Uterus (tissue), 4 donors: ENCODE data around the gene ELMO1. TPM values are rescaled to one million over a fixed set of nuclear protein-coding genes. Genes with fewer than 3 reads are reported as not detected.

Experiments used
- DNase-seq, 2 donors: peaks; one replicate each; pipeline ENCODE4 v3.0.0-alpha.2; 2019 to 2020
- H3K27ac ChIP-seq, 2 donors: fragments of 200-600 bp; sonication (generic); 1 replicate in 1 of 2; 2 replicates in 1 of 2; pipeline ENCODE4 v1.5.1; 2016 to 2018
- H3K27me3 ChIP-seq, 2 donors: fragments of 200-600 bp; sonication (generic); one replicate each; pipeline ENCODE4 v1.5.1; 2018 to 2019; ENCODE audit warnings: control low read depth in 1 of 2
- H3K36me3 ChIP-seq, 2 donors: fragments of 200-600 bp; sonication (generic); one replicate each; pipeline ENCODE4 v1.5.1; 2019; ENCODE audit warnings: control low read depth in 1 of 2
- H3K4me1 ChIP-seq, 2 donors: fragments of 200-600 bp; sonication (generic); one replicate each; pipeline ENCODE4 v1.5.1; 2018 to 2019; ENCODE audit warnings: control low read depth in 1 of 2
- H3K4me3 ChIP-seq, 2 donors: fragments of 200-600 bp; sonication (generic); 1 replicate in 1 of 2; 2 replicates in 1 of 2; pipeline ENCODE4 v1.5.1; 2018 to 2019; ENCODE audit warnings: mild to moderate bottlenecking in 1 of 2
- H3K9me3 ChIP-seq, 2 donors: fragments of 200-600 bp; sonication (generic); one replicate each; pipeline ENCODE4 v1.5.1; 2019; ENCODE audit warnings: control low read depth in 1 of 2
- POLR2A ChIP-seq, 2 donors: fragments of 450-650 bp; IDR thresholded peaks; one replicate each; pipeline ENCODE4 v1.6.1; 2016; ENCODE audit warnings: antibody characterized with exemption in 2 of 2, mild to moderate bottlenecking in 1 of 2, moderate library complexity in 1 of 2
- intact Hi-C: fragments of 100-400 bp; cut with DNase I; formaldehyde crosslinking; loops from one replicate; pipeline ENCODE4 v1.15.1; 2023; ENCODE audit warnings: low total_unique reads
- total RNA-seq, 4 donors: library from RNA; depleted of rRNA in 3 of 4; stranded (reverse); fragments of >200 nt in 3 of 4; gene quantifications; one replicate each; pipeline versions ENCODE4 v1.1.0 to v1.2.4, GENCODE V29; 2014 to 2023
- TF ChIP-seq, protein P1 (sequence below), 4 experiments: fragments of 200-600 bp in 2 of 4; fragments of 450-650 bp in 2 of 4; sonication (generic) in 2 of 4; IDR thresholded peaks; one replicate each; pipeline ENCODE4 v1.5.1; 2016 to 2019; ENCODE audit warnings: antibody characterized with exemption in 4 of 4, mild to moderate bottlenecking in 2 of 4, moderate library complexity in 1 of 4
- donor health status: DM: yes; HTN: yes; CAD: no.

The ELMO1 gene
- total RNA-seq, 4 donors from 2014 or later = 37.9 to 64.7 (median 55.5) TPM

GRCh38 chr7:36931892-36932291, 516.8 kb downstream of the ELMO1 start:
- H3K4me1 ChIP-seq = no peaks in the 10 kb centered on the region
- no peak overlapping the region for H3K27ac ChIP-seq
- no peak for DNase-seq
- TF ChIP-seq, protein P1, sequence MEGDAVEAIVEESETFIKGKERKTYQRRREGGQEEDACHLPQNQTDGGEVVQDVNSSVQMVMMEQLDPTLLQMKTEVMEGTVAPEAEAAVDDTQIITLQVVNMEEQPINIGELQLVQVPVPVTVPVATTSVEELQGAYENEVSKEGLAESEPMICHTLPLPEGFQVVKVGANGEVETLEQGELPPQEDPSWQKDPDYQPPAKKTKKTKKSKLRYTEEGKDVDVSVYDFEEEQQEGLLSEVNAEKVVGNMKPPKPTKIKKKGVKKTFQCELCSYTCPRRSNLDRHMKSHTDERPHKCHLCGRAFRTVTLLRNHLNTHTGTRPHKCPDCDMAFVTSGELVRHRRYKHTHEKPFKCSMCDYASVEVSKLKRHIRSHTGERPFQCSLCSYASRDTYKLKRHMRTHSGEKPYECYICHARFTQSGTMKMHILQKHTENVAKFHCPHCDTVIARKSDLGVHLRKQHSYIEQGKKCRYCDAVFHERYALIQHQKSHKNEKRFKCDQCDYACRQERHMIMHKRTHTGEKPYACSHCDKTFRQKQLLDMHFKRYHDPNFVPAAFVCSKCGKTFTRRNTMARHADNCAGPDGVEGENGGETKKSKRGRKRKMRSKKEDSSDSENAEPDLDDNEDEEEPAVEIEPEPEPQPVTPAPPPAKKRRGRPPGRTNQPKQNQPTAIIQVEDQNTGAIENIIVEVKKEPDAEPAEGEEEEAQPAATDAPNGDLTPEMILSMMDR (IDR thresholded peaks at IDR 0.05) = no peak
- no peak for TF ChIP-seq POLR2A (IDR thresholded peaks at IDR 0.05)
- H3K27me3 ChIP-seq = no peaks in the 10 kb centered on the region
- H3K9me3 ChIP-seq = no peaks in the 10 kb centered on the region
- intact Hi-C loops = no loop called here
- H3K4me3 ChIP-seq = no peak overlapping the region
- no peaks in the 10 kb centered on the region for H3K36me3 ChIP-seq

DNA sequence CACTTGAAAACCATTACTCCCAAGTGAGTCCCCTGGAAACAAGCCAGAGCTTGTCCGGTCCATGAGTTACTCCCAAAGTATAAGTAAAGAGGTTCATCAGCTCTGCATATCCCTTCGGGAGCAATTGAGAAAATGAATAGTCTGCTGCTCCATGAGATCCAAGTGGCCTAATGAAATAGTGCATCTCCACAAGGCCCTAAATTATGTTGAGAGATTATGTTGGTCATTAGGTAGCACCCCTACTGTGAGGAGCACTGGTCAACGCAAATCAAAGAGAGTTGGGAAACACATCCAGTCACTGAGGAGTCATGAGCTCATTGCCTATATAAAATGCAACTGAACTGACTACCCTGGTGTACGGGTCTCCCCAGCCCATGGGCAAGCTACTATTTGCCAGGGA, 518.9 kb downstream of the ELMO1 start:
- no peak for DNase-seq
- Histone ChIP-seq H3K27ac (no peak overlapping the region), H3K27me3 (no peaks in the 10 kb centered on the region), H3K4me1 (no peaks in the 10 kb centered on the region), H3K4me3 (no peak overlapping the region), H3K9me3 (no peaks in the 10 kb centered on the region), H3K36me3 (no peaks in the 10 kb centered on the region)
- intact Hi-C loops = no loop called here
- TF ChIP-seq, protein P1 (IDR thresholded peaks at IDR 0.05) = no peak
- TF ChIP-seq POLR2A (IDR thresholded peaks at IDR 0.05) = no peak

GRCh38 chr7:36928718-36929117, 519.9 kb downstream of the ELMO1 start:
- no peaks in the 10 kb centered on the region for H3K9me3 ChIP-seq
- TF ChIP-seq, protein P1 (IDR thresholded peaks at IDR 0.05) = no peak
- no peak for TF ChIP-seq POLR2A (IDR thresholded peaks at IDR 0.05)
- no peak overlapping the region for H3K27ac ChIP-seq
- intact Hi-C loops = no loop called here
- H3K4me3 ChIP-seq = no peak overlapping the region
- H3K36me3 ChIP-seq = no peaks in the 10 kb centered on the region
- no peaks in the 10 kb centered on the region for H3K4me1 ChIP-seq
- DNase-seq = no peak
- no peaks in the 10 kb centered on the region for H3K27me3 ChIP-seq

DNA sequence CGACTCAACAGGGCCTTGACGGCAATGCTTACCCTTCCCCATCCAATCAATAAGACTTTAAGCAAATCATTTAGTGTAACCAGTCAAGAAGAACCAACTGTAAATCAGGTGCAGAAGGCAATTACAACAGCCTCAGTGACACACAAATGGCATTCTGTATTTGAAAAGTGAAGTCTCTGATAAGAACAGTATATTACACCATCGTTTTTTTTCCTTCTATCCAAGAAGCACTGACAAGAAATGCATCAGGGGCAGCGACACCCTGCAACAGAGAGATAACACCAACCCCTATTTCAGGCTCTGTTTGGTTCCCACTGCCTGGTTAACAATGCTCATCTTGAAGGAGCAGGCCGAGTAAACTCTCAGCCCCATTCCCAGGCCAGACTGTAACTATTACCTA, 520.4 kb downstream of the ELMO1 start:
- intact Hi-C loops = no loop called here
- H3K4me1 ChIP-seq = no peaks in the 10 kb centered on the region
- no peak overlapping the region for H3K27ac ChIP-seq
- no peak for DNase-seq
- H3K36me3 ChIP-seq = no peaks in the 10 kb centered on the region
- H3K27me3 ChIP-seq = no peaks in the 10 kb centered on the region
- H3K4me3 ChIP-seq = no peak overlapping the region
- no peaks in the 10 kb centered on the region for H3K9me3 ChIP-seq
- no peak for TF ChIP-seq POLR2A (IDR thresholded peaks at IDR 0.05)
- TF ChIP-seq, protein P1 (IDR thresholded peaks at IDR 0.05) = no peak

DNA sequence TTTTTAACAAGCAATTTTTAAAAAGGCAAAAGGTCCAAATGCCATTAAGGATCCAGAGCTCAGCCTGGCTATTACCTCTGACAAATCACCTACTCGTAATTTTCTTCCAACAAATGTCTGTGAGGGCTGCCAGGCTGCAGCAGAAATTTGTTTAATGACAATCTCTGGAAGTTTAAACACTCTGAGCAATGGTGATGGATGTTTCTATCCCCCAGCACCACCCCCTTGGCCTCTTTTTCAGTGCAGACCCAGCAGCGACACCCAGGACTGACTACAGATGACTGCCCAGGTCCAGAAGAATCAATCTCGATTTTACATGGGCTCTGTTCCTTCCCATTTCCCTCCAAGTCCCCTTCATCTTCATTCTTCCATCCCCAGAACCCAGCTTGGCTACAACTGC, 523.0 kb downstream of the ELMO1 start:
- Histone ChIP-seq H3K36me3 (no peaks in the 10 kb centered on the region), H3K27ac (no peak overlapping the region), H3K4me3 (no peak overlapping the region), H3K27me3 (no peaks in the 10 kb centered on the region), H3K9me3 (no peaks in the 10 kb centered on the region), H3K4me1 (no peaks in the 10 kb centered on the region)
- intact Hi-C loops = no loop called here
- no peak for DNase-seq
- TF ChIP-seq, protein P1 (IDR thresholded peaks at IDR 0.05) = no peak
- TF ChIP-seq POLR2A (IDR thresholded peaks at IDR 0.05) = no peak
